K562 (cell line): Measurements from ENCODE around the gene CEACAM21. TPM values are rescaled to one million over a fixed set of nuclear protein-coding genes. Genes with fewer than 3 reads are reported as not detected.

ENCODE experiments used
- ETV6 ChIP-seq, 3 experiments: fragments of 150-350 bp in 1 of 3; sonication (generic) in 1 of 3; formaldehyde crosslinking in 1 of 3; IDR thresholded peaks; 2 replicates each; pipeline versions ENCODE4 v1.6.1 to v1.8.0; 2014 to 2022; ENCODE audit warnings: borderline replicate concordance in 2 of 3, low read depth in 2 of 3, antibody characterized with exemption in 1 of 3, low read length in 1 of 3, mild to moderate bottlenecking in 1 of 3, missing genetic modification reagents in 1 of 3
- FUS ChIP-seq: fragments of 200-400 bp; formaldehyde crosslinking; optimal IDR thresholded peaks from 2 replicates; pipeline ENCODE3; 2017; ENCODE audit warnings: low read depth, low read length
- GATAD2B ChIP-seq: fragments of 450-650 bp; IDR thresholded peaks from 2 replicates; pipeline ENCODE4 v1.6.1; 2017; ENCODE audit warnings: mild to moderate bottlenecking, borderline replicate concordance
- GTF3C2 ChIP-seq: IDR thresholded peaks from 3 replicates; pipeline ENCODE4 v1.6.1; 2011; ENCODE audit warnings: borderline replicate concordance, mild to moderate bottlenecking, moderate library complexity; ENCODE audit not compliant: insufficient read length; ENCODE audit errors: extremely low read depth
- KDM4B ChIP-seq, 2 experiments: fragments of 450-650 bp in 1 of 2; sonication (generic) in 1 of 2; IDR thresholded peaks; 2 replicates each; pipeline ENCODE4 v1.6.1; 2016 to 2017; ENCODE audit warnings: borderline replicate concordance in 2 of 2, antibody characterized with exemption in 1 of 2, low read depth in 1 of 2, mild to moderate bottlenecking in 1 of 2
- NCOA4 ChIP-seq: fragments of 450-650 bp; IDR thresholded peaks from 2 replicates; pipeline ENCODE4 v1.6.1; 2018; ENCODE audit warnings: mild to moderate bottlenecking; ENCODE audit not compliant: partially characterized antibody
- RNF2 ChIP-seq: sonication (generic); IDR thresholded peaks from 2 replicates; pipeline ENCODE4 v1.6.1; 2016
- SMAD4 ChIP-seq: fragments of 250-450 bp; sonication (Bioruptor Pico); conservative IDR thresholded peaks from 2 replicates; pipeline ENCODE4 v1.8.0; 2021; ENCODE audit warnings: inconsistent platforms, mild to moderate bottlenecking, moderate library complexity
- TAF15 ChIP-seq: fragments of 200-400 bp; formaldehyde crosslinking; IDR thresholded peaks from 2 replicates; pipeline ENCODE4 v1.6.1; 2017; ENCODE audit warnings: mild to moderate bottlenecking, low read depth, low read length, moderate library complexity
- THAP7 ChIP-seq: fragments of 250-450 bp; sonication (Bioruptor Pico); IDR thresholded peaks from 2 replicates; pipeline ENCODE4 v1.5.0; 2021
- ZNF277 ChIP-seq: fragments of 250-450 bp; sonication (Bioruptor Pico); IDR thresholded peaks from 2 replicates; pipeline ENCODE4 v1.8.0; 2022; ENCODE audit warnings: inconsistent platforms, mild to moderate bottlenecking, moderate library complexity, borderline replicate concordance
- ZNF407 ChIP-seq: fragments of 450-650 bp; IDR thresholded peaks from 2 replicates; pipeline ENCODE4 v1.6.1; 2016; ENCODE audit warnings: low read depth
- polyA plus RNA-seq, 8 experiments: library from polyadenylated mRNA; depleted of rRNA in 4 of 8; stranded (reverse) in 5 of 8; unstranded in 3 of 8; fragments of >200 nt; fragmentation: Nextera tagmentation in 2 of 8; fragmentation: Illumina TruSeq in 1 of 8; extraction: Ambion mirVana in 2 of 8; extraction: Trizol in 1 of 8; gene quantifications; 2 replicates each; pipeline versions ENCODE4 v1.2.1 to v1.2.3, GENCODE V29; 2011 to 2014; ENCODE audit warnings: inconsistent platforms in 1 of 8, missing spikeins in 1 of 8
- total RNA-seq, 7 experiments: library from RNA; depleted of rRNA in 6 of 7; stranded (reverse); fragments of >200 nt in 6 of 7; fragmentation: Illumina TruSeq in 2 of 7; extraction: Trizol in 2 of 7; gene quantifications; 2 replicates each; pipeline versions ENCODE4 v1.2.1 to v1.2.3, GENCODE V29; 2011 to 2021; ENCODE audit warnings: low replicate concordance in 1 of 7

CEACAM21 gene
- total and polyA plus RNA-seq, 9 of the 15 experiments (the other 6 are each of a cell fraction or from before 2014, with no cell fraction given) = 0.06 to 0.40 (median 0.18) TPM; not detected in 1

- TF ChIP-seq GATAD2B (no peak), FUS (no peak), THAP7 (no peak), TAF15 (no peak), ETV6 (IDR thresholded peaks at IDR 0.05; ENCODE audit: borderline replicate concordance in 1 of 2, low read depth in 2 of 2, low read length in 1 of 2) (peak in 1 of 2 experiments; percentile 70; a peak in 1 of 4 replicates), ETV6 (CRISPR knock-in tag; IDR thresholded peaks at IDR 0.05; ENCODE audit: borderline replicate concordance) (no peak), SMAD4 (CRISPR knock-in tag) (no peak), ZNF407 (no peak), NCOA4 (no peak), KDM4B (IDR thresholded peaks at IDR 0.05; ENCODE audit: borderline replicate concordance in 2 of 2, low read depth in 1 of 2) (no peak), RNF2 (0 out of 2 replicates have a peak, but pooled peaks have one; percentile 37), ZNF277 (CRISPR knock-in tag) (no peak), GTF3C2 (no peak)
Measured at GRCh38 chr19:41531438-41532311, 44.3 kb upstream of the CEACAM21 start (continued).
